K562 (cell line): ENCODE measurements around the gene SNX9. TPM values are rescaled to one million over a fixed set of nuclear protein-coding genes. Genes with fewer than 3 reads are reported as not detected.

Experiments
- DACH1 ChIP-seq: fragments of 450-650 bp; IDR thresholded peaks from 2 replicates; pipeline ENCODE4 v1.6.1; 2018; ENCODE audit not compliant: partially characterized antibody
- DPF2 ChIP-seq: fragments of 450-650 bp; IDR thresholded peaks from 2 replicates; pipeline ENCODE4 v1.6.1; 2016
- FOSL1 ChIP-seq: fragments of 200-800 bp; sonication (Bioruptor generic); conservative IDR thresholded peaks from 2 replicates; pipeline ENCODE4 v1.6.1; 2016; ENCODE audit warnings: missing genetic modification characterization, missing compliant biosample characterization
- HDGF ChIP-seq: fragments of 450-650 bp; IDR thresholded peaks from 2 replicates; pipeline ENCODE4 v1.6.1; 2016
- HNRNPK ChIP-seq: fragments of 200-400 bp; formaldehyde crosslinking; IDR thresholded peaks from one replicate; pipeline ENCODE4 v1.6.1; 2018; ENCODE audit warnings: mild to moderate bottlenecking, low read depth, low read length; ENCODE audit not compliant: poor library complexity, severe bottlenecking
- MIER1 ChIP-seq: fragments of 450-650 bp; IDR thresholded peaks from 2 replicates; pipeline ENCODE4 v1.6.1; 2016; ENCODE audit warnings: antibody characterized with exemption, mild to moderate bottlenecking, low read depth
- MTA3 ChIP-seq: fragments of 450-650 bp; formaldehyde crosslinking; IDR thresholded peaks from 2 replicates; pipeline ENCODE4 v1.6.1; 2017; ENCODE audit warnings: mild to moderate bottlenecking, borderline replicate concordance
- POLR3A ChIP-seq: IDR thresholded peaks from 2 replicates; pipeline ENCODE4 v1.6.1; 2011; ENCODE audit warnings: borderline replicate concordance, mild to moderate bottlenecking, moderate library complexity; ENCODE audit not compliant: insufficient read length, insufficient read depth; ENCODE audit errors: extremely low read depth
- RFX7 ChIP-seq: fragments of 250-450 bp; sonication (Bioruptor Pico); IDR thresholded peaks from 2 replicates; pipeline ENCODE4 v1.5.1; 2021; ENCODE audit warnings: mild to moderate bottlenecking
- SLC30A9 ChIP-seq: fragments of 250-450 bp; sonication (Bioruptor Pico); IDR thresholded peaks from 2 replicates; pipeline ENCODE4 v1.8.0; 2022; ENCODE audit warnings: mild to moderate bottlenecking, moderate library complexity
- SMAD2 ChIP-seq: fragments of 150-350 bp; IDR thresholded peaks from 2 replicates; pipeline ENCODE4 v1.6.1; 2014; ENCODE audit warnings: low read depth, mild to moderate bottlenecking, low read length
- TRIM24 ChIP-seq, 2 experiments: fragments of 450-650 bp; IDR thresholded peaks; 2 replicates each; pipeline ENCODE4 v1.6.1; 2016
- ZNF274 ChIP-seq: IDR thresholded peaks from 2 replicates; pipeline ENCODE4 v1.6.1; 2011; ENCODE audit warnings: low read depth, mild to moderate bottlenecking, low read length, moderate library complexity, borderline replicate concordance
- ZNF79 ChIP-seq: fragments of 250-450 bp; sonication (Bioruptor Pico); IDR thresholded peaks from 2 replicates; pipeline ENCODE4 v1.4.0; 2020; ENCODE audit warnings: low read depth, mild to moderate bottlenecking, moderate library complexity
- polyA plus RNA-seq, 8 experiments: library from polyadenylated mRNA; depleted of rRNA in 4 of 8; stranded (reverse) in 5 of 8; unstranded in 3 of 8; fragments of >200 nt; fragmentation: Nextera tagmentation in 2 of 8; fragmentation: Illumina TruSeq in 1 of 8; extraction: Ambion mirVana in 2 of 8; extraction: Trizol in 1 of 8; gene quantifications; 2 replicates each; pipeline versions ENCODE4 v1.2.1 to v1.2.3, GENCODE V29; 2011 to 2014; ENCODE audit warnings: inconsistent platforms in 1 of 8, missing spikeins in 1 of 8
- total RNA-seq, 7 experiments: library from RNA; depleted of rRNA in 6 of 7; stranded (reverse); fragments of >200 nt in 6 of 7; fragmentation: Illumina TruSeq in 2 of 7; extraction: Trizol in 2 of 7; gene quantifications; 2 replicates each; pipeline versions ENCODE4 v1.2.1 to v1.2.3, GENCODE V29; 2011 to 2021; ENCODE audit warnings: low replicate concordance in 1 of 7
- TF ChIP-seq, protein P1 (sequence below), 2 experiments: fragments of 450-650 bp; formaldehyde crosslinking in 1 of 2; IDR thresholded peaks; 2 replicates each; pipeline versions ENCODE4 v1.4.0 to v1.6.1; 2014 to 2020; ENCODE audit warnings: mild to moderate bottlenecking in 2 of 2, borderline replicate concordance in 1 of 2, low read depth in 1 of 2
- TF ChIP-seq, protein P2 (sequence below): fragments of 450-650 bp; IDR thresholded peaks from one replicate; pipeline ENCODE4 v1.6.1; 2018; ENCODE audit warnings: mild to moderate bottlenecking, moderate library complexity; ENCODE audit not compliant: partially characterized antibody
- TF ChIP-seq, protein P3 (sequence below), 2 experiments: fragments of 450-650 bp; IDR thresholded peaks; 2 replicates each; pipeline ENCODE4 v1.6.1; 2016
- TF ChIP-seq, protein P4 (sequence below): fragments of 250-450 bp; sonication (Bioruptor Pico); IDR thresholded peaks from 2 replicates; pipeline ENCODE4 v1.8.0; 2021; ENCODE audit warnings: borderline replicate concordance, mild to moderate bottlenecking, moderate library complexity; ENCODE audit not compliant: poor library complexity, severe bottlenecking

SNX9 gene
- total and polyA plus RNA-seq, 9 of the 15 experiments (the other 6 are each of a cell fraction or from before 2014, with no cell fraction given) = 6.0 to 81.7 (median 57.1) TPM

DNA sequence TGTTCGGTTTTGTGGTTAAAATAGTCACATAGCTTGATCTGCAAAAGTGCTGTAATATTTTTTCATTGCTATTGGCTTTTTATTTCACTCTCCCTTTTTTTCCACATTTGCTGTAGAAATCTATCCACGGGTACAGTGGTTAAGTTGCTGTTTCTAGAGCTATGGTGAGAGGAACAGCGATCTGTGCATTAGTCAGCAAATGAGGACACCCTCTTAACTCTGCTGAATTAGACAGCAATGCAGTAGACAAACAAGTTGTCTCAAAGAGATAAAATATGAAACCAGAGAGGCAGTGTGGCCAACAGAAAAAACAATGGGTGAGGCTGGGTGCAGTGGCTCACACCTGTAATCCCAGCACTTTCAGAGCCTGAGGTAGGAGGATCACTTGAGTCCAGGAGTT lies 141.1 kb downstream of the SNX9 start (continued):
- TF ChIP-seq DACH1 (no peak), HDGF (no peak), MIER1 (no peak), SLC30A9 (CRISPR knock-in tag) (no peak), MTA3 (no peak), TRIM24 (IDR thresholded peaks at IDR 0.05) (0 out of 4 replicates have a peak, but pooled peaks of 1 of the 2 experiments have one; percentile 13), ZNF274 (no peak), HNRNPK (no peak), SMAD2 (no peak), FOSL1 (no peak), DPF2 (peak; percentile 69), RFX7 (no peak), POLR3A (no peak), ZNF79 (CRISPR knock-in tag) (peak; percentile 59; the same call in 1 of the 2 replicates)
- TF ChIP-seq, protein P1, sequence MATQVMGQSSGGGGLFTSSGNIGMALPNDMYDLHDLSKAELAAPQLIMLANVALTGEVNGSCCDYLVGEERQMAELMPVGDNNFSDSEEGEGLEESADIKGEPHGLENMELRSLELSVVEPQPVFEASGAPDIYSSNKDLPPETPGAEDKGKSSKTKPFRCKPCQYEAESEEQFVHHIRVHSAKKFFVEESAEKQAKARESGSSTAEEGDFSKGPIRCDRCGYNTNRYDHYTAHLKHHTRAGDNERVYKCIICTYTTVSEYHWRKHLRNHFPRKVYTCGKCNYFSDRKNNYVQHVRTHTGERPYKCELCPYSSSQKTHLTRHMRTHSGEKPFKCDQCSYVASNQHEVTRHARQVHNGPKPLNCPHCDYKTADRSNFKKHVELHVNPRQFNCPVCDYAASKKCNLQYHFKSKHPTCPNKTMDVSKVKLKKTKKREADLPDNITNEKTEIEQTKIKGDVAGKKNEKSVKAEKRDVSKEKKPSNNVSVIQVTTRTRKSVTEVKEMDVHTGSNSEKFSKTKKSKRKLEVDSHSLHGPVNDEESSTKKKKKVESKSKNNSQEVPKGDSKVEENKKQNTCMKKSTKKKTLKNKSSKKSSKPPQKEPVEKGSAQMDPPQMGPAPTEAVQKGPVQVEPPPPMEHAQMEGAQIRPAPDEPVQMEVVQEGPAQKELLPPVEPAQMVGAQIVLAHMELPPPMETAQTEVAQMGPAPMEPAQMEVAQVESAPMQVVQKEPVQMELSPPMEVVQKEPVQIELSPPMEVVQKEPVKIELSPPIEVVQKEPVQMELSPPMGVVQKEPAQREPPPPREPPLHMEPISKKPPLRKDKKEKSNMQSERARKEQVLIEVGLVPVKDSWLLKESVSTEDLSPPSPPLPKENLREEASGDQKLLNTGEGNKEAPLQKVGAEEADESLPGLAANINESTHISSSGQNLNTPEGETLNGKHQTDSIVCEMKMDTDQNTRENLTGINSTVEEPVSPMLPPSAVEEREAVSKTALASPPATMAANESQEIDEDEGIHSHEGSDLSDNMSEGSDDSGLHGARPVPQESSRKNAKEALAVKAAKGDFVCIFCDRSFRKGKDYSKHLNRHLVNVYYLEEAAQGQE (IDR thresholded peaks at IDR 0.05; ENCODE audit: borderline replicate concordance) = 0 out of 2 replicates have a peak, but pooled peaks have one; percentile 9
- TF ChIP-seq, protein P1 (CRISPR knock-in tag; IDR thresholded peaks at IDR 0.05; ENCODE audit: low read depth) = no peak
- TF ChIP-seq, protein P2, sequence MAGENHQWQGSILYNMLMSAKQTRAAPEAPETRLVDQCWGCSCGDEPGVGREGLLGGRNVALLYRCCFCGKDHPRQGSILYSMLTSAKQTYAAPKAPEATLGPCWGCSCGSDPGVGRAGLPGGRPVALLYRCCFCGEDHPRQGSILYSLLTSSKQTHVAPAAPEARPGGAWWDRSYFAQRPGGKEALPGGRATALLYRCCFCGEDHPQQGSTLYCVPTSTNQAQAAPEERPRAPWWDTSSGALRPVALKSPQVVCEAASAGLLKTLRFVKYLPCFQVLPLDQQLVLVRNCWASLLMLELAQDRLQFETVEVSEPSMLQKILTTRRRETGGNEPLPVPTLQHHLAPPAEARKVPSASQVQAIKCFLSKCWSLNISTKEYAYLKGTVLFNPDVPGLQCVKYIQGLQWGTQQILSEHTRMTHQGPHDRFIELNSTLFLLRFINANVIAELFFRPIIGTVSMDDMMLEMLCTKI = no peak
- TF ChIP-seq, protein P3, sequence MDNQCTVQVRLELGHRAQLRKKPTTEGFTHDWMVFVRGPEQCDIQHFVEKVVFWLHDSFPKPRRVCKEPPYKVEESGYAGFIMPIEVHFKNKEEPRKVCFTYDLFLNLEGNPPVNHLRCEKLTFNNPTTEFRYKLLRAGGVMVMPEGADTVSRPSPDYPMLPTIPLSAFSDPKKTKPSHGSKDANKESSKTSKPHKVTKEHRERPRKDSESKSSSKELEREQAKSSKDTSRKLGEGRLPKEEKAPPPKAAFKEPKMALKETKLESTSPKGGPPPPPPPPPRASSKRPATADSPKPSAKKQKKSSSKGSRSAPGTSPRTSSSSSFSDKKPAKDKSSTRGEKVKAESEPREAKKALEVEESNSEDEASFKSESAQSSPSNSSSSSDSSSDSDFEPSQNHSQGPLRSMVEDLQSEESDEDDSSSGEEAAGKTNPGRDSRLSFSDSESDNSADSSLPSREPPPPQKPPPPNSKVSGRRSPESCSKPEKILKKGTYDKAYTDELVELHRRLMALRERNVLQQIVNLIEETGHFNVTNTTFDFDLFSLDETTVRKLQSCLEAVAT (IDR thresholded peaks at IDR 0.05) = 0 out of 4 replicates have a peak, but pooled peaks of 1 of the 2 experiments have one; percentile 18
- TF ChIP-seq, protein P4, sequence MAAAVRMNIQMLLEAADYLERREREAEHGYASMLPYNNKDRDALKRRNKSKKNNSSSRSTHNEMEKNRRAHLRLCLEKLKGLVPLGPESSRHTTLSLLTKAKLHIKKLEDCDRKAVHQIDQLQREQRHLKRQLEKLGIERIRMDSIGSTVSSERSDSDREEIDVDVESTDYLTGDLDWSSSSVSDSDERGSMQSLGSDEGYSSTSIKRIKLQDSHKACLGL (CRISPR knock-in tag) = no peak
